GM11168 (cell line): Measurements from ENCODE around the gene GYS2.

Experiments
- in situ Hi-C: fragments of 300-500 bp; cut with MboI; formaldehyde crosslinking; loops from one replicate; pipeline ENCODE4 v1.12.0; 2022; ENCODE audit warnings: low sequenced_read_pairs; ENCODE audit not compliant: unreplicated experiment

The GYS2 gene

DNA sequence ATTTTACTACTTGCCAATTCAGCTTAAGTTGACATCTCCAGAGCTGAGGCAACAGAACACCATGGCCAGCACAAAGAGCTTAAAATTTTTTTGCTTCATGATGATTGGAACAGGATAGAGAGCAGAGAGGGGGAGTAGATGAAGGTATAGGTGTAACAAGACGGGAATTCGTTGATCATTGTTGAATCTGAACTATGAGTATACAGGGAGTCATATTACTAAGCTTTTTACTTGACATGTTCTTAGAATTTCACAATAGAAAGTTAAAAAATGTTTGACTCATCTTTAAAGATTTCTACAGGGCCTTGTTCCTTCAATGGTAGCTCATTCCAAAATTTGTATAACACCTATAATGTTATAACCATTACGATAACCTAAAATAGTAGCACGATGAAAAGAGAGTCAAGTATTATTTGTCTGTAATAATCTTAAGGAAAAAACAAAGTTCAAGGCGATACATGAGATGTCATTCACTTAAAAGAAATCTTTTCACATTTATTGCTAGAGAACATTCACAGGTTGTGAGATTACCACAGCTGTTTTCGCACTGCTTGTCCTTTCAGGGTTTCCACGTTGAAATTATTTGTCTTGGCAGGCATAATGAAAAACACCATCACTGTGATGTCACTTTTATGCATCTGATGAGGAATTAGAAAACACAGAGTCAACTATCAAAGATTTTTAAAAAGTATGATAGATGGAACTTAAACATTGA, 44.6 kb downstream of the GYS2 start:
- in situ Hi-C loops: no loop called here

- in situ Hi-C loops: no loop called here
These were observed 46.5 kb downstream of the GYS2 start for GRCh38 chr12:21558100-21558679.

DNA sequence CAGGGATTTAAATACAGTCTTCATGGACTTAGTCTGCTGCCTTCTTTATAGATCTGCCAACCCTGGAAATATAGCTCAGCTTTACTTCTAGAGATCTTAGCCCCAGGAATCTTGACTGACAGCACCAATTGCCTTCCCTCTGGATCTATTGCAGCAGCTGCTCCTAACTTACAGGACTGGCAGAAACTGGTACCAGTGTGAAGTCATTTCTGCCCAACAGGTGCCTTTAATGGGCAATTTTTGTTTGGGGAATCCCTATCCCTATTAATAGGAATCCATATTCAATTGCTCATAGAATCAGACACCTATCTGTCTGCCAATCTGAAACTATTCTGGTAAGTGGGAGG, 51.3 kb downstream of the GYS2 start:
- in situ Hi-C loops: no loop called here

GRCh38 chr12:21552635-21553328, 51.9 kb downstream of the GYS2 start:
- in situ Hi-C loops: no loop called here

DNA sequence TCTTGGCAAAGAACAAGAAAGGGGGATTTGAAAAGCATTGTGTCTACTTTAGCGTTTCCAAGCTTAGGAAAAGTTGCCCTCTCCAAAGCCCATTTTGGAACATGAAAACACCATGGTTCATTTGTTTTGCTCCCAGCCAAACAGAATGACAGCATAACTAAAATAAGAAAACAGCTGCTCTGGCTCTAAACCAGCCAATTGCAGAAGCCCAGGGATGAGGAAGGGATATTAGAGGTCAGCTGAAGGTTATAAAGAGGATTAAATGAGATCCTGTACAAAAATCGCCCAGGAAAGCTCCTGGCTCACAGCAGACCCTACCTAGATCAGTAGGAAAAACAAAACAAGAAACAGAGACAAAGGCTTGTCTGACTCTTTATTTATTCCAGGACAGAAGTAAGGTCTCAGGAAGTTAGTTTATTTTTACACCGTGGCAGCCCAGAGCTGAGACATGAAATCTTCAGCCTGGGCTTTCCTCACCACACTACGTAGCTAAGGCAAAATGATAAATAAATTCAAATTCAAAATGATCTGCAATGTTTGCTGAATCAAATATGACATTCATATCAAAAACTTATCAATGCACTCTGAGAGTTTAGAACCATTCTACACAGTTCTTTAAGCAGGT, 52.7 kb downstream of the GYS2 start:
- in situ Hi-C loops: no loop called here

DNA sequence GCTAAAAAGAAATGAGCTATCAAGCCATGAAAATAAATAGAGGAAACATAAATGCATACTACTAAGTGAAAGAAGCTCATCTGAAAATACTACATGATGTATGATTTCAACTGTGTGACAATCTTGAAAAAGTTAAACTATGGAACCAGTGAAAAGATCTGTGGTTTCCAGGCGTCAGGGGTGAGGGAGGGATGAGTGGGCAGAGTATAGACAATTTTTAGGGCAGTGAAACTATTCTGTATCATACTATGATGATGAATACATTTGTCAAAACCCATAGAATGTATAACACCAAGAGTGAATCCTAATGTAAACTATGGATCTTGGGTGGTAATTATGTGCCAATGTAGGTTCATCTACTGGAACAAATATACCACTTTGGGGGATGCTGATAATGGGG, 57.2 kb downstream of the GYS2 start:
- in situ Hi-C loops: no loop called here

DNA sequence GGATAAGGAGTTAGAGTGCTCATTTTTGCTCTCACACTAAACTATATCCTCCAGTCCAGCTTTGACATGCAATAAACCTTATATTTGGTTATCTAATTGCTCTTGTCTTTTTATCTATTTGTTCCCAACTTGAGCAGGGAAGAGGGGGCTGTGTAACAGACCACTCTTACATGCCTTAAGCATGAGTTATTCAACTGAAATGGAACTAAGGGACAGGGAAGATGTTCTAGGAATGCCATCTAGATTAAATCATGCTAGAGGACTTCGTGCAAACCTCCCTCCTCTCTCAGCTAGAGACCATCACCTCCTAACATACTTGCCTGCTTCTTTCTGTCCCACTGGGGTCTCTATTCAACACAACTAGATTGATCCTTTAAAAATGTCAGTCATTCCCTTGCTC, 57.9 kb downstream of the GYS2 start:
- in situ Hi-C loops: no loop called here

DNA sequence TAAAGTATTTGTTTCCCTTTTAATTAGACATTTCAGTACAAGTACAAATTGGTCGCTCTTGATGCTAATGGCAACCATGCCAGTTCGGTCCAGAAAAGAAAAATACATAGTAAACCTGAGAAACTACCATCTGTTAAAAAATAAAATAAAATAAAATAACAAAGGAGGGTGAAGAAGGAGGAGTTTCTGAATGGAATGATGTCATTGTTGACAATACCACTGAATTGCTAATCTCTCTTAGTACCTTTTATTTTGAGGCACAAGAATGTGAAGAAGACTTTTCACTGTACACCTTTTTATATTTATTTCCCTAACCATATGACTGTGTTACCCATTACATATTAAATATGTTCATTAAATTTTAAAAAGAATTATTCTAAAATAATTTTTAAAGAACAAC, 59.1 kb downstream of the GYS2 start:
- in situ Hi-C loops: no loop called here

GRCh38 chr12:21543151-21543550, 61.5 kb downstream of the GYS2 start:
- in situ Hi-C loops: no loop called here

DNA sequence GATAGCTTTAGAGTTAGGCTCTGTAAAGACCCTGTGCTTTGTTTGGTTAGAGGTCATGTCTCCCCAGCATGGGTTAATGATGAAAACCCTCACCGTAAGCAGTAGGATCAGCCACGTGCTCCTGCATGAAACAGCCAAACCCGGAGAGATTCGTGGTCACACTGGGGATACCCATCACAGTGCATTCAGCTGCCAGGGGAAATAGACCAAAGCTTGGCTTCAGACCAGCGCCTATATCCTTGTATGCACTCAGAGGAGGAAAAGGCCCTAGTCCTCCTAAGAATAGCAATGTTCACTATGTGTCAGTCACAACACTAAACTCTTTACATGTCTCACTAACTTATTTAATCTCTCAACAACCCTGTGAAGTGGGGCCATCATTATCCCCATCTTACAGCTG, 62.2 kb downstream of the GYS2 start:
- in situ Hi-C loops: no loop called here

DNA sequence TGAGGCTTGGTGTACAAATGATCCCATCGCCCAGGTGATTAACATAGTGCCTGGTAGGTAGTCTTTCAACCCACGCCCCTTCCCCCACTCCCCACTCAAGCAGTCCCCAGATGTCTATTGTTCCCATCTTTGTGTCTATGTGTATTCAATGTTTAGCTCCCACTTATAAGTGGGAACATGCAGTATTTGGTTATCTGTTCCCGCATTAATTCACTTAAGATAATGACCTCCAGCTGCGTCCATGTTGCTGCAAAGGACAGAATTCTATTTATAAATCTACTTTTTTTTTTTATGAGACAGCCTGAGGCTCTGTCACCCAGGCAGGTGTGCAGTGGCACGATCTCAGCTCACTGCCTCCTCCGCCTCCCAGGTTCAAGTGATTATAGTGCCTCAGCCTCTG, 62.9 kb downstream of the GYS2 start:
- in situ Hi-C loops: no loop called here

- in situ Hi-C loops: no loop called here
These were observed 64.8 kb downstream of the GYS2 start for GRCh38 chr12:21539797-21540196.

GRCh38 chr12:21538061-21538653, 66.5 kb downstream of the GYS2 start:
- in situ Hi-C loops: no loop called here

DNA sequence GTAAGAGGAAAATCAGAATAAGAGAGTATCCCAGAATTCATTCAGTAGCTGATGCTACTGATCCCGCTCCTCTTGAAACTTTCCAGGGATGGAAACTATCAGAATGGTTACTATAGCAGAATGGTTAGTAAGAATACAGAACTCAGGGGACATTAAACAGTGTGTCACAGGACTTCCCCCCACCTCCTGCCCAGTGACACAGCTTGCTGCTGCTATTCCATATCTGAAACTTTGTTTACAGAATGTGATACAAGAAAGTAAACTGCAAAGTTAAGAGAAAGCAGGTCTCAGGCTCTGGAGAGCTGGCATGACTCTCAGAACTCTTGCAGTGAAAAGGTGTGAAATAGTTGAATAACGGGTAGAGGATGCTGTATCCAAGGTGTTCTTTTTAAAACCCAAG, 75.2 kb downstream of the GYS2 start:
- in situ Hi-C loops: no loop called here

DNA sequence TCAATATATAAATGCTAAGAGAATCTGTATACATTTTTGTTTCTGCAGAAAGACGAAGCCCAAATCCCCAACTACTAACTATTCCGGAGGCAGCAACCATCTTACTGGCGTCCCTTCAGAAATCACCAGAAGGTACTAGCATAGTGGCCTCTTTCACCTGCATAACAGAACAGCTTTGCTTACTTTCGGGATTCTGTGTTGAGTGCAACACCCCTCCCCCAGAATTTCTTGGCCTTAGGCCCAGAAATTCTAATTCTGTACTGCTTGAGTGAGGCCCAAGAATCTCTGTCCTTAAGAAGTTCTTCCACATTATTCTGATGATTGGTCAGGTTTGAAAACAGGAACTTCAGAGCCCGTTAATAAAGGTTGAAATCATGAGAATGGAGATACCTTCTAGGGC, 75.7 kb downstream of the GYS2 start:
- in situ Hi-C loops: no loop called here

GRCh38 chr12:21527451-21528180, 77.0 kb downstream of the GYS2 start:
- in situ Hi-C loops: no loop called here

GRCh38 chr12:21526721-21527345, 77.8 kb downstream of the GYS2 start:
- in situ Hi-C loops: no loop called here

DNA sequence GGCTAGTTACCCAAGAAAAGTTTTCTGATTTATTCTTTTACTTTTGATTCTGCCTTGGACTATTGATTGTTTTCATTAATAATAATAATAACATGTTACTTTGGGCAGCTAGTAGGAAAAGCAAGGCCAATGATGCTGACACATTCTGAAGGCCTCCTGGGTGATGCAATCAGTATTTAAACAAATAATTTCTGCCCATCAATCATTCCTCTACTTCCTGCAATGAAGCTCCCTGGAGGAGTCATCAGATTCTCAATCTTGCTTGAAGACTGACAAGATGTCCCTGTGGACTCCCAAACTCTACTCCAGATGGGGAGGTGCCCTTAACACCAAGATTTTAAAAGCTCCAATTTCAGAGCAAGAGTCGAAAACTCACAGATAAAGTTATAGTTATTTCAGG, 78.6 kb downstream of the GYS2 start, which contains the start of gene SPX:
Gene SPX (plus strand): TSS at position 244 of the 400 bp plus-strand sequence. CDS start 177 bp downstream, outside the sequence.
- in situ Hi-C loops: no loop called here

GRCh38 chr12:21523148-21523547, 81.5 kb downstream of the GYS2 start:
- in situ Hi-C loops: no loop called here

DNA sequence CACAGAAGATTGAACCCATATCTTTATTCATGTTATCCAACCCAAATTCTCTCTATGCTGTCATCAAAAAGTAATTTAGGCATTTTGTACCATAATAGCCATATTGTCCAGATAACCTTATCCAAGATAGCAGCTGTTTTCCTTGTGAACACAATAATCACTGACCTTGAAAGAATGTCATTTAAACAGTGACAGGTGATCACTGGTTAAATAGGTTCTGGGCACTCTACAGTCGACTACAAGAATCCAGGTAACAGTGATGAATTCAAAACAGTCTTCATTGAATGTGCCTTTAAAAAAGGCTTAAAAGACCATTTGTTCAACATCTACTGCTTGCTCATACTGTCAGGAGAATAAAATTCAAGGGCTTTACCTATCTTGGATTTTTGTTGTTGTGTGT, 83.1 kb downstream of the GYS2 start:
- in situ Hi-C loops: no loop called here
